OCI-LY1 (cell line): ENCODE results near the gene CDK9.

ENCODE experiments used
- EZH2 ChIP-seq: fragments of 200-600 bp; sonication (generic), shearing (Covaris generic); IDR thresholded peaks from 2 replicates; pipeline ENCODE4 v1.8.0; 2017; ENCODE audit warnings: borderline replicate concordance, mixed run types, mild to moderate bottlenecking, antibody characterized with exemption, low read length, moderate library complexity, mixed read lengths
- TF ChIP-seq, protein P1 (sequence below): fragments of 200-600 bp; sonication (generic), shearing (Covaris generic); IDR thresholded peaks from 2 replicates; pipeline ENCODE4 v1.5.1; 2017; ENCODE audit warnings: mild to moderate bottlenecking, antibody characterized with exemption, low read length, moderate library complexity, mixed read lengths

DNA sequence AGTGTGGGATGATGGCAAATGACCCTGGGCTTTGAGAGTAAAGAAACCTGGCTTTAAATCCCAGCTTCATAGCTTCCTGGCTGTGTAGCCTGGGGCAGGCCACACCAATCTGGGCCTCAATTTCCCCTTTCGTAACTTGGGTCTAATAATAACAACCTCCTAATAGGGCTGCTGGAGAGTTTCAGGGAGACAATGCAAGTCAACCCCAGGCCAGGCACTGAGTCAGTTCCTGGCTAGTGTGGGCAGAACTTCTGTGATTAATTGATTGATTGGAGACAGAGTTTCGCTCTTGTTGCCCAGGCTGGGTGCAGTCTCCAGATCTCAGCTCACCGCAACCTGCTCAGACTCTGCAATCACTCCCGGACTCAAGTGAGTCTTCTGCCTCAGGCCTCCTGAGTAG lies 4.0 kb upstream of the CDK9 start:
- TF ChIP-seq, protein P1, sequence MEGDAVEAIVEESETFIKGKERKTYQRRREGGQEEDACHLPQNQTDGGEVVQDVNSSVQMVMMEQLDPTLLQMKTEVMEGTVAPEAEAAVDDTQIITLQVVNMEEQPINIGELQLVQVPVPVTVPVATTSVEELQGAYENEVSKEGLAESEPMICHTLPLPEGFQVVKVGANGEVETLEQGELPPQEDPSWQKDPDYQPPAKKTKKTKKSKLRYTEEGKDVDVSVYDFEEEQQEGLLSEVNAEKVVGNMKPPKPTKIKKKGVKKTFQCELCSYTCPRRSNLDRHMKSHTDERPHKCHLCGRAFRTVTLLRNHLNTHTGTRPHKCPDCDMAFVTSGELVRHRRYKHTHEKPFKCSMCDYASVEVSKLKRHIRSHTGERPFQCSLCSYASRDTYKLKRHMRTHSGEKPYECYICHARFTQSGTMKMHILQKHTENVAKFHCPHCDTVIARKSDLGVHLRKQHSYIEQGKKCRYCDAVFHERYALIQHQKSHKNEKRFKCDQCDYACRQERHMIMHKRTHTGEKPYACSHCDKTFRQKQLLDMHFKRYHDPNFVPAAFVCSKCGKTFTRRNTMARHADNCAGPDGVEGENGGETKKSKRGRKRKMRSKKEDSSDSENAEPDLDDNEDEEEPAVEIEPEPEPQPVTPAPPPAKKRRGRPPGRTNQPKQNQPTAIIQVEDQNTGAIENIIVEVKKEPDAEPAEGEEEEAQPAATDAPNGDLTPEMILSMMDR = no peak
- no peak for TF ChIP-seq EZH2
